SKM-1 treated with dmso at 0.1 percent for 144 hours (cell line): Measurements from ENCODE around the gene SDCCAG8.

Experiments
- DNase-seq: peaks from one replicate; lab custom pipeline; 2025; ENCODE audit not compliant: unreplicated experiment; lab: John Stamatoyannopoulos, UW

Gene SDCCAG8

GRCh38 chr1:243415663-243416408 lies 160.0 kb downstream of the SDCCAG8 start:
- no peak for DNase-seq

GRCh38 chr1:243416495-243416894 lies 160.7 kb downstream of the SDCCAG8 start:
- DNase-seq, result no peak

- no peak for DNase-seq
These were observed 164.4 kb downstream of the SDCCAG8 start for GRCh38 chr1:243420016-243420945.

DNA sequence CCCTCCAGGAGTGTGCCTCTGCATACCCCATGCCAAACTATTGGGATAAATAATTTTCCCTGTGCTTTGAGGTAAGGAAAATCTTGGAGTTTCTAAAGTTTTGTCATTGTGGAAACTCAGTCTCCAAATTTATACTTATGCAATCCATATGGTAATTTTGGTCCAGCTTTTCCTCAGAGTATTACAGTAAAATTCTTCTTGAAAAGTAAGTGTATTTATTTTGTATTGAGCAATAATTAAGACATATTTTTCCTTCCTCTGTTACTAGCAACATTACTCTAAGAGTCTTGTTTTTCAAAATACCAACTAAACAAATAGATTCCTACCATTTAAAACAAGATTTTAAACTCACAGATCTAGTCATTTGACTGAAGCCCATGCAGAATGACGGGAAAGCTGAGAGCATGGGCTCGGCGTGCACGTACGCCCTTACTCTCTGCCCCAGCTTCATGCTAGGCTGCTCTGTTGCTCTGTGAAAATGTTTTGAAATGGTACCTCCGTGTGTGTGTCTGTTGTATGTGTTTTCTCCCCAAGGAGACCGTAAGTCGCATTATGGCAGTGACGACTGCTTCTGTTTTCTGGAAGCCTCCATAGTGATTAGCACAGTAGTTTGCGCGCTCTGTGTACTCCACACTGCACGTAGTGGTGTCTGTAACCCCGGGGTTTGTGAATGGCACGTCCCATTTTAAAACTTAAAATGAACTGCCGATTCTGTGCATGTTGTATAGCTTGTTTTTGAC lies 165.3 kb downstream of the SDCCAG8 start:
- no peak for DNase-seq

- DNase-seq, result no peak
These were observed 165.9 kb downstream of the SDCCAG8 start for GRCh38 chr1:243421784-243422183.

- no peak for DNase-seq
These were observed 166.5 kb downstream of the SDCCAG8 start for GRCh38 chr1:243422362-243422761.

DNA sequence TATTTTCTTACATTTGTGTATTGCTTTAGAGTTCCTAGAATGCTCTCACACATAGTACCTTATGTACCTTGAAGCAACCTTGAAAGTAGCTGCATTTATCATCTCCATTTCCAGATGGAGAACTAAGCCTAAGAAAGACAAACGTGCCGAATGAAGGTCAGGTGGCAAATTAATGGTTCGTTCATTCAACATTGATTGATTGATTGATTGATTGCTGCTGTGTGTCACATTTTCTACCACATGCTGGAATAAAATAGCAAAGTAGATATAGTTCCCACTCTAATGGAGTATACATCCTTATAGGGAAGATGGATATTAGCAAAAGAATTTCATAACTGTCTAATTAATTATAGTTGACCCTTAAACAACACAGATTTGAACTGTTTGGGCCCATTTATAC lies 172.2 kb downstream of the SDCCAG8 start:
- no peak for DNase-seq

DNA sequence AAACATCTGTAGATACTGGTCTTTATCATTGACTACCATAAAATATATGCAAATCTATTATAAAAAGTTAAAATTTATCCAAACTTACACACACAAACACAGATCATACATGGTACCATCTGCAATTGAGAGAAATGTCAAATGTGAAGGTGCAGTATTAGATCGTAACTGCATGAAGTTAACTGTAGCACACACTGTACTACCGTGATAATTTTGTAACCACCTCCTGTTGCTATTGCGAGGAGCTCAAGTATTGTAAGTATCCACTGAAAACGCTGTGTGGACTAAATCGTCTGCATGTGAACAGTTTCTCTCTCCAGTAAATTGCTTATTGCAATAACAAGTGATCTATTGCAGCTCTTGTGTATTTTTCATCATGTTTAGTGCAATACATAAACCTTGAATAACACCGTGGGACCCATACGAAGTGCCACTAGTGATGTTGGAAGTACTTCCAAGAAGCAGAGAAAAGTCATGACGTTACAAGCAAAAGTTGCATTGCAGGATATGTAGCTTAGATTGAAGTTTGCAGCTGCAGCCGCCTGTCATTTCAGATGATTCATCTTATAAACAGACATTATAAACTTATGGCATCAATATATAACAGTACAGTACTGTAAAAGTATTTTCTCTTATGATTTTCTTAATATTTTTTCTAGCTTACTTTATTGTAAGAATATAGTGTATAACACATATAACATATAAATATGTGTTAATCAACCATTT lies 172.9 kb downstream of the SDCCAG8 start:
- no peak for DNase-seq

DNA sequence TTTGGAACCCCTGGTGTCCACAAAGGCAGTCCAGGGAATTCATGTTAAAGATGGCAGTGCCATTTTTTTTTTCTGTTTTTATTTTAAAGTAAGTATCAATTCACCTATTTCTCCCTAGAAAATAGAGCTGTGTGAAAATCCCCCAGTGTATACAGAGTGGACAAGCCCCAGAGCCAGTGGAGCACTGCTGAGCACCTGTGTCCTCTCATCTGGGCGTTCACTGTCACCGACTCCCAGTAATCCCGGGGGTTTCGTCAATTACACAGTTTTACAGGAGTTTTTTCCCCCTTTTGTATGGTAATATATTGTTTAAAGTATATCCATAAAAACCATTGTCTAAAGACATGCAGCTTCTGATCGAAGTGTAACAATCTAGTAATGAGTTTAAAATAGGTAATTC lies 175.8 kb downstream of the SDCCAG8 start:
- no peak for DNase-seq

GRCh38 chr1:243432136-243432535 lies 176.3 kb downstream of the SDCCAG8 start:
- DNase-seq, result no peak

- DNase-seq, result no peak
These were observed 178.0 kb downstream of the SDCCAG8 start for GRCh38 chr1:243433737-243434370.

- no peak for DNase-seq
These were observed 178.8 kb downstream of the SDCCAG8 start for GRCh38 chr1:243434594-243434993.

- no peak for DNase-seq
These were observed 180.0 kb downstream of the SDCCAG8 start for GRCh38 chr1:243435836-243436235.

- no peak for DNase-seq
These were observed 182.3 kb downstream of the SDCCAG8 start for GRCh38 chr1:243438146-243438545.

DNA sequence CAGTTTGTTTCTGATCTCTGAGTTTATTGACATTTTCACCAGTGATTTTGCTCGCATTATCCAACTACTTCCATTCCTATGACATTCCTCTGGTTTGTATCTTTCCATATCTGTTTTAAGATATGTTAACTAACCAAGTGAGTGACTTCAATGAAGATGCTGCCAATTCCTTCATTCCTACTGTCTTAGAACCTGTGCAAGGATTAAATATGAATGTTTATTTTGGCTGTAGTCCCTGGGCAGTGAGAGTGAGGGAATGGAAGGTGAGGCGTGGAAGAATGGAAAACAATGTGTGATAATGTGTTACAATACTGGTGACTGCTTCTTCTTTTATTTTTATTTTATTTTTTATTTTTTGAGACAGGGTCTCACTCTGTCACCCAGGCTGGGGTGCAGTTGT lies 183.0 kb downstream of the SDCCAG8 start:
- no peak for DNase-seq

- no peak for DNase-seq
These were observed 184.6 kb downstream of the SDCCAG8 start for GRCh38 chr1:243440406-243440805.

DNA sequence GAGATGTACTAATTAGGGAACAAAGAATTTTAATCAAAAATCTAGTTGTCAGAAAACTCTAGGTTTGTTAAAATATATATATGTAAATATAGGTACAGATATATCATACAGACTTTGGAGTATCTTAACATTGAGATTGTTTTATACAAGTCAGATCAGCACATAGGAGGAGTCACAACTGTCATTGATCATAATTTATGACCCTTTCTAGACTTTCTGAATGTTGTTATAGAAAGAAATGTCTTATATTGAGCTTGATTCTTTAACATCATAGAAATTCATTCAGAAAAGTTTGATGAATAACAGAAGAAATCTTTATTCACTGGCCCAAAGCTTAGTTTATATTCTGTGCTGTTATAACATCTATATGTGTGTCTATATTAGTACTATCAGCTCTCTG lies 185.8 kb downstream of the SDCCAG8 start:
- DNase-seq, result no peak

- DNase-seq, result no peak
These were observed 187.7 kb downstream of the SDCCAG8 start for GRCh38 chr1:243443557-243443956.

DNA sequence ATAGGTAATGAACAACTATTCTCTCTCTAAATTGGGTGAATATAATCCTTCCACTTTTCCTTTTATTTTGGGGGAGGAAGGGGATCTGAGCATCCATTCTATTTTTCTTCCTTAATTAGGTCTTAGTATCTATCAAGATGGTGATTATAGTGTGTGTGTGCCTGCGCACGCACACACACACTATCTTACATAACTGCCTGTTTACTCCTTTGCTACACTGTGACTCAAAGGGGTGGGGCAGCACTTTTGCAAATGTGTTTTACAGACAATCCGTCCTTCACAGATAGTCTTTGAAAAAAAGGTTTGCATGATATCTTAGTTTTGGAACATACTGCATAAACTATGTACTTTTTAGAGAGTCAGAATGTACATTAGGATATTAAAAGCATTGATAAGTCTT lies 191.5 kb downstream of the SDCCAG8 start:
- DNase-seq, result no peak

- DNase-seq, result no peak
These were observed 192.0 kb downstream of the SDCCAG8 start for GRCh38 chr1:243447844-243448243.
